HepG2 (cell line): Measurements from ENCODE around the gene POLR2F. TPM values are rescaled to one million over a fixed set of nuclear protein-coding genes. Genes with fewer than 3 reads are reported as not detected.

Source experiments
- ATAC-seq: fragments of 200-7000 bp; cut with Tn5 transposase; 3 replicates; pipeline ENCODE4 v1.9.1; 2020; ENCODE audit warnings: mild to moderate bottlenecking, moderate library complexity
- BruUV-seq: library from RNA; stranded (reverse); fragments of 400-500 nt; replicated peaks from 2 replicates; lab custom pipeline; 2021; lab: Mats Ljungman, UMichigan
- CTCF ChIA-PET: fragments of 300-600 bp; formaldehyde crosslinking; extraction: SDS; loops from one replicate; lab custom pipeline; 2021; ENCODE audit warnings: low total read pairs, inconsistent platforms, low intra/inter-chr PET ratio; lab: Yijun Ruan, JAX
- POLR2A ChIA-PET: fragments of 350-600 bp; sonication (Branson Sonifier 250); formaldehyde crosslinking; loops from one replicate; lab custom pipeline; 2020; ENCODE audit warnings: antibody characterized with exemption, inconsistent platforms; lab: Yijun Ruan, JAX
- DNase-seq: peaks from one replicate; pipeline ENCODE4 v3.0.0-alpha.2; 2015; ENCODE audit warnings: low spot score
- FAIRE-seq: peaks from 3 replicates; lab custom pipeline; 2011; peaks lifted over from hg19 to GRCh38; lab: Jason Lieb, UNC
- H2AFZ ChIP-seq: one replicate; pipeline ENCODE4 v1.6.1; 2011; ENCODE audit warnings: low read length, inconsistent platforms
- H3K27ac ChIP-seq: fragments of 300-600 bp; 3 replicates; pipeline ENCODE4 v1.8.0; 2011; ENCODE audit warnings: mixed run types, mild to moderate bottlenecking, mixed read lengths, low read length, inconsistent platforms; ENCODE audit not compliant: insufficient read depth; ENCODE audit errors: extremely low read length
- H3K27me3 ChIP-seq, 2 experiments: fragments of 200-600 bp in 1 of 2; 2 replicates in 1 of 2; 3 replicates in 1 of 2; pipeline versions ENCODE4 v1.6.0 to v1.8.0; 2011; ENCODE audit warnings: low read length in 2 of 2, mild to moderate bottlenecking in 2 of 2, moderate library complexity in 2 of 2, inconsistent platforms in 1 of 2; ENCODE audit not compliant: insufficient read depth in 2 of 2, control insufficient read depth in 1 of 2
- H3K36me3 ChIP-seq, 2 experiments: fragments of 200-600 bp in 1 of 2; replicated peaks in 1 of 2; 2 replicates in 1 of 2; 3 replicates in 1 of 2; pipeline versions ENCODE4 v1.5.1 to v1.8.0; 2011; ENCODE audit warnings: low read length in 2 of 2, inconsistent platforms in 1 of 2; ENCODE audit not compliant: insufficient read depth in 2 of 2, control insufficient read depth in 1 of 2
- H3K4me1 ChIP-seq: 2 replicates; pipeline ENCODE4 v1.5.1; 2012; ENCODE audit warnings: low read length, inconsistent platforms; ENCODE audit not compliant: insufficient read depth
- H3K4me2 ChIP-seq: 2 replicates; pipeline ENCODE4 v1.6.0; 2011; ENCODE audit warnings: low read depth, low read length, inconsistent platforms
- H3K4me3 ChIP-seq, 3 experiments: fragments of 200-600 bp in 1 of 3; sonication (generic), shearing (Covaris generic) in 1 of 3; replicated peaks in 1 of 3; 2 replicates each; pipeline ENCODE4 v1.5.1; 2011 to 2016; ENCODE audit warnings: low read length in 3 of 3, inconsistent platforms in 2 of 3, low read depth in 2 of 3, mild to moderate bottlenecking in 2 of 3, control low read depth in 1 of 3, mixed read lengths in 1 of 3; ENCODE audit not compliant: insufficient read depth in 1 of 3
- H3K79me2 ChIP-seq: one replicate; pipeline ENCODE4 v1.6.1; 2011; ENCODE audit warnings: low read length, inconsistent platforms; ENCODE audit not compliant: insufficient read depth
- H3K9ac ChIP-seq: 2 replicates; pipeline ENCODE4 v1.6.0; 2011; ENCODE audit warnings: mild to moderate bottlenecking, low read depth, low read length, inconsistent platforms; ENCODE audit not compliant: insufficient read depth
- H3K9me3 ChIP-seq: 2 replicates; pipeline ENCODE4 v1.5.1; 2012; ENCODE audit warnings: mild to moderate bottlenecking, low read length
- H4K20me1 ChIP-seq: 2 replicates; pipeline ENCODE4 v1.6.0; 2011; ENCODE audit warnings: inconsistent platforms, mild to moderate bottlenecking, low read length, moderate library complexity; ENCODE audit not compliant: insufficient read depth
- SIX1 ChIP-seq: sonication (generic); formaldehyde crosslinking; IDR thresholded peaks from 2 replicates; pipeline ENCODE4 v1.4.0; 2020; ENCODE audit warnings: missing genetic modification reagents, borderline replicate concordance
- ZIK1 ChIP-seq: sonication (generic); formaldehyde crosslinking; IDR thresholded peaks from 2 replicates; pipeline ENCODE4 v1.5.0; 2020; ENCODE audit warnings: mild to moderate bottlenecking, low read depth, missing genetic modification reagents, borderline replicate concordance
- ZNF343 ChIP-seq: sonication (generic); formaldehyde crosslinking; IDR thresholded peaks from 2 replicates; pipeline ENCODE4 v1.4.0; 2020; ENCODE audit warnings: mild to moderate bottlenecking, missing genetic modification reagents
- ZZZ3 ChIP-seq: sonication (generic); formaldehyde crosslinking; IDR thresholded peaks from 2 replicates; pipeline ENCODE4 v1.4.0; 2020; ENCODE audit warnings: missing genetic modification reagents, mild to moderate bottlenecking, borderline replicate concordance
- WGBS: methylation state at CpG from one replicate; pipeline ENCODE4 v1.1.6; 2017; ENCODE audit warnings: low lambda C conversion rate; 5-methylcytosine and 5-hydroxymethylcytosine counted together
- in situ Hi-C: cut with HindIII; loops from 2 replicates; pipeline ENCODE4 v1.10.0; 2017; ENCODE audit warnings: low pct_unique_long_range_greater_than_20kb; ENCODE audit not compliant: extremely low pct_ligation_motif_present
- intact Hi-C: fragments of 100-400 bp; cut with micrococcal nuclease; formaldehyde crosslinking; loops from one replicate; pipeline ENCODE4 v1.10.0; 2022; ENCODE audit not compliant: unreplicated experiment
- polyA plus RNA-seq, 8 experiments: library from polyadenylated mRNA; depleted of rRNA in 3 of 8; stranded (reverse) in 7 of 8; unstranded in 1 of 8; fragments of >200 nt; fragmentation: Illumina TruSeq in 4 of 8; extraction: Trizol in 4 of 8; gene quantifications; 2 replicates each; pipeline versions ENCODE4 v1.2.1 to v1.2.3, GENCODE V29; 2011 to 2016; ENCODE audit warnings: low read depth in 4 of 8, missing spikeins in 1 of 8, mixed read lengths in 1 of 8; ENCODE audit not compliant: insufficient read depth in 1 of 8
- total RNA-seq, 5 experiments: library from RNA; depleted of rRNA; stranded (reverse); fragments of >200 nt; fragmentation: Illumina TruSeq; extraction: Trizol; gene quantifications; 2 replicates each; pipeline ENCODE4 v1.2.3, GENCODE V29; 2016; ENCODE audit warnings: low read depth in 1 of 5
- TF ChIP-seq, protein P1 (sequence below): sonication (generic); formaldehyde crosslinking; conservative IDR thresholded peaks from 2 replicates; pipeline ENCODE4 v1.5.0; 2020; ENCODE audit warnings: missing genetic modification reagents

The POLR2F gene
- total and polyA plus RNA-seq, 2 of the 13 experiments (the other 11 are each of a cell fraction or from before 2014, with no cell fraction given): 135 to 158 TPM

DNA sequence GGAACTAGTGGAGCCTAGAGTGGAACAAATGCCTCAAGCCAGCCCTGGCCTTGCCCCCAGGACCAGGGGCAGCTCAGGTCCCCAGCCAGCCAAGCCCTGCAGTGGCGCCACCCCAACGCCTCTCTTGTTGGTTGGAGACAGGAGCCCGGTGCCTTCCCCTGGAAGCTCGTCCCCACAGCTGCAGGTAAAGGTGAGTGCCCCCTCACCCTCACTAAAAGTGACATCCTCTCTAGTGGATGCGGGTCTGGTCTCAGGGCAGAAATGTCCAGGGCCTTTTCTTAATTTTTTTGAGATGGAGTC, 25.9 kb upstream of the POLR2F start:
- ATAC-seq: no peak
- POLR2A ChIA-PET: no interaction called here
- no peak for TF ChIP-seq ZIK1
- TF ChIP-seq, protein P1, sequence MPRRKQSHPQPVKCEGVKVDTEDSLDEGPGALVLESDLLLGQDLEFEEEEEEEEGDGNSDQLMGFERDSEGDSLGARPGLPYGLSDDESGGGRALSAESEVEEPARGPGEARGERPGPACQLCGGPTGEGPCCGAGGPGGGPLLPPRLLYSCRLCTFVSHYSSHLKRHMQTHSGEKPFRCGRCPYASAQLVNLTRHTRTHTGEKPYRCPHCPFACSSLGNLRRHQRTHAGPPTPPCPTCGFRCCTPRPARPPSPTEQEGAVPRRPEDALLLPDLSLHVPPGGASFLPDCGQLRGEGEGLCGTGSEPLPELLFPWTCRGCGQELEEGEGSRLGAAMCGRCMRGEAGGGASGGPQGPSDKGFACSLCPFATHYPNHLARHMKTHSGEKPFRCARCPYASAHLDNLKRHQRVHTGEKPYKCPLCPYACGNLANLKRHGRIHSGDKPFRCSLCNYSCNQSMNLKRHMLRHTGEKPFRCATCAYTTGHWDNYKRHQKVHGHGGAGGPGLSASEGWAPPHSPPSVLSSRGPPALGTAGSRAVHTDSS (CRISPR knock-in tag): no peak
- TF ChIP-seq ZZZ3: no peak
- no peak for TF ChIP-seq SIX1 (CRISPR knock-in tag)
- TF ChIP-seq, all 625 proteins: peak for 0
- Histone ChIP-seq H4K20me1 (no peaks in the 10 kb centered on the region), H3K4me3 (no peak overlapping the region), H3K4me1 (no peaks in the 10 kb centered on the region), H3K27me3 (no peaks in the 10 kb centered on the region), H3K27ac (no peak overlapping the region), H3K9ac (no peak overlapping the region), H2AFZ (no peak overlapping the region), H3K36me3 (peaks cover 24 to 34% of the 10 kb centered on the region in 2 experiments; a peak in 4 of 5 replicates), H3K9me3 (no peaks in the 10 kb centered on the region), H3K4me2 (no peak overlapping the region), H3K79me2 (no peaks in the 10 kb centered on the region)
- intact Hi-C loops (no loop called here), in situ Hi-C loops (no loop called here)
- BruUV-seq: no TSS peak
- no CpG with 5 or more reads among the region's 5 CpGs for WGBS
- no peak for DNase-seq
- FAIRE-seq: no peak
- CTCF ChIA-PET: no interaction called here

GRCh38 chr22:37929390-37929789, 24.1 kb upstream of the POLR2F start:
- no peak overlapping the region for H3K9ac ChIP-seq
- no peaks in the 10 kb centered on the region for H3K79me2 ChIP-seq
- H2AFZ ChIP-seq: no peak overlapping the region
- no peak for FAIRE-seq
- H3K4me2 ChIP-seq: no peak overlapping the region
- no peak overlapping the region for H3K27ac ChIP-seq
- intact Hi-C loops (no loop called here), in situ Hi-C loops (no loop called here)
- POLR2A ChIA-PET: no interaction called here
- no CpG with 5 or more reads among the region's 5 CpGs for WGBS
- BruUV-seq: no TSS peak
- DNase-seq: no peak
- TF ChIP-seq ZNF343 (CRISPR knock-in tag): no peak
- no peaks in the 10 kb centered on the region for H3K27me3 ChIP-seq
- H3K36me3 ChIP-seq: peaks cover 25 to 37% of the 10 kb centered on the region in 2 experiments; a peak in 4 of 5 replicates
- H3K9me3 ChIP-seq: no peaks in the 10 kb centered on the region
- ATAC-seq: no peak
- CTCF ChIA-PET: no interaction called here
- peaks cover 13% of the 10 kb centered on the region for H3K4me1 ChIP-seq
- no peak overlapping the region for H3K4me3 ChIP-seq
- H4K20me1 ChIP-seq: no peaks in the 10 kb centered on the region
